Ovary (tissue), 9 donors: Measurements from ENCODE around the gene SVIL. TPM values are rescaled to one million over a fixed set of nuclear protein-coding genes. Genes with fewer than 3 reads are reported as not detected.

Experiments
- DNase-seq, 5 donors: peaks; one replicate each; pipeline ENCODE4 v3.0.0-alpha.2; 2019 to 2020
- H3K27ac ChIP-seq, 2 donors: fragments of 200-600 bp; one replicate each; pipeline versions ENCODE4 v1.5.1 to v1.8.0; 2019 to 2022
- H3K27me3 ChIP-seq: fragments of 200-600 bp; one replicate; pipeline ENCODE4 v1.8.0; 2022
- H3K36me3 ChIP-seq: fragments of 200-600 bp; sonication (generic); one replicate; pipeline ENCODE4 v1.5.1; 2019
- H3K4me1 ChIP-seq: one replicate; pipeline ENCODE4 v1.8.1; 2013; ENCODE audit warnings: mild to moderate bottlenecking, moderate library complexity; ENCODE audit not compliant: insufficient read depth
- H3K4me3 ChIP-seq: fragments of 200-600 bp; sonication (generic); one replicate; pipeline ENCODE4 v1.5.1; 2017
- H3K9me3 ChIP-seq, 2 donors: fragments of 200-600 bp in 1 of 2; sonication (generic) in 1 of 2; one replicate each; pipeline versions ENCODE4 v1.5.1 to v1.8.1; 2013 to 2019; ENCODE audit warnings: mild to moderate bottlenecking in 1 of 2, moderate library complexity in 1 of 2
- CTCF ChIP-seq, 3 donors: fragments of 450-650 bp in 2 of 3; fragments of 200-600 bp in 1 of 3; IDR thresholded peaks; one replicate each; pipeline versions ENCODE4 v1.5.1 to v1.8.0; 2016 to 2022; ENCODE audit warnings: antibody characterized with exemption in 3 of 3, mild to moderate bottlenecking in 1 of 3
- EP300 ChIP-seq: sonication (generic); formaldehyde crosslinking; IDR thresholded peaks from one replicate; pipeline ENCODE4 v1.6.1; 2017; ENCODE audit warnings: antibody characterized with exemption
- POLR2A ChIP-seq: fragments of 450-650 bp; IDR thresholded peaks from one replicate; pipeline ENCODE4 v1.6.1; 2017; ENCODE audit warnings: antibody characterized with exemption, mild to moderate bottlenecking, moderate library complexity
- WGBS, 3 donors: extraction: QIAGEN DNeasy Blood & Tissue Kit in 1 of 3; methylation state at CpG; one replicate each; pipeline versions ENCODE4 v1.1.5 to v1.1.7; 2013 to 2017; 5-methylcytosine and 5-hydroxymethylcytosine counted together
- intact Hi-C, 4 donors: fragments of 100-400 bp; cut with DNase I; formaldehyde crosslinking; loops; one replicate each; pipeline versions ENCODE4 v1.11.0 to v1.15.1; 2022 to 2023
- polyA plus RNA-seq, 2 donors: library from polyadenylated mRNA; stranded (reverse); fragments of 200-250 nt in 1 of 2; fragments of 350-450 nt in 1 of 2; fragmentation: Illumina TruSeq in 1 of 2; extraction: RNeasy Lipid Tissue Mini Kit (QIAGEN cat#74804) in 1 of 2; gene quantifications; one replicate each; pipeline ENCODE4 v1.2.3, GENCODE V29; 2013 to 2014
- total RNA-seq, 7 donors: library from RNA; depleted of rRNA in 2 of 7; stranded (reverse); fragments of >200 nt in 2 of 7; fragmentation: NEBNext Ultra II Directional in 3 of 7; extraction: Animal tissue kit (Norgen Biotek cat#: 25700) in 3 of 7; gene quantifications; one replicate each; pipeline versions ENCODE4 v1.1.0 to v1.2.4, GENCODE V29; 2016 to 2023
- donor health status: DM: no; HTN: no; CAD: no; lungs with moderate emphysema.
- donor health status: DM: no; HTN: no; CAD: no.
- donor health status: Bipolar disorder and iron deficiency.
- donor health status: DM: yes; HTN: yes; CAD: no.
- donor health status: DM: no; HTN: no; CAD: no.
- donor health status: DM: yes; HTN: yes; CAD: no.

SVIL gene
- total and polyA plus RNA-seq, 9 donors = 49.9 to 225 (median 139) TPM

- Histone ChIP-seq H3K27ac (peak overlapping the region; percentile 22 to 26), H3K27me3 (no peaks in the 10 kb centered on the region), H3K4me1 (peaks cover 5% of the 10 kb centered on the region), H3K36me3 (no peaks in the 10 kb centered on the region), H3K9me3 (no peaks in the 10 kb centered on the region), H3K4me3 (no peak overlapping the region)
- WGBS, 3 donors = 10 to 19% (median 13%) methylated on average over 11 of the region's 11 CpGs
- TF ChIP-seq POLR2A (no peak), CTCF (IDR thresholded peaks at IDR 0.05) (peak in 1 of 3 donors; percentile 18)
- intact Hi-C loops = no loop called here
- peak; percentile 39 to 67 (median 61) for DNase-seq
These were observed 99.6 kb downstream of the SVIL start for GRCh38 chr10:29535012-29535777.

- no peak for TF ChIP-seq CTCF (IDR thresholded peaks at IDR 0.05)
- no peak for TF ChIP-seq POLR2A
- TF ChIP-seq EP300 = no peak
- H3K4me3 ChIP-seq = no peak overlapping the region
- intact Hi-C loops = no loop called here
- no peaks in the 10 kb centered on the region for H3K27me3 ChIP-seq
- 19 to 25% (median 21%) methylated on average over 2 of the region's 2 CpGs for WGBS, 3 donors
- H3K9me3 ChIP-seq = no peaks in the 10 kb centered on the region
- peaks cover 5% of the 10 kb centered on the region for H3K4me1 ChIP-seq
- H3K36me3 ChIP-seq = no peaks in the 10 kb centered on the region
- DNase-seq = no peak
- no peak overlapping the region for H3K27ac ChIP-seq
These were observed 100.2 kb downstream of the SVIL start for GRCh38 chr10:29534590-29534989.

GRCh38 chr10:29533696-29534285 is 101.0 kb downstream of the SVIL start:
- Histone ChIP-seq H3K4me1 (peaks cover 5% of the 10 kb centered on the region), H3K36me3 (no peaks in the 10 kb centered on the region), H3K27ac (no peak overlapping the region), H3K9me3 (no peaks in the 10 kb centered on the region), H3K27me3 (no peaks in the 10 kb centered on the region), H3K4me3 (no peak overlapping the region)
- intact Hi-C loops = no loop called here
- WGBS, 3 donors = 64 to 70% (median 68%) methylated on average over 7 of the region's 7 CpGs
- TF ChIP-seq EP300 (no peak), CTCF (IDR thresholded peaks at IDR 0.05) (no peak), POLR2A (no peak)
- no peak for DNase-seq

- H3K27ac ChIP-seq = no peak overlapping the region
- H3K4me3 ChIP-seq = no peak overlapping the region
- no peak for TF ChIP-seq CTCF (IDR thresholded peaks at IDR 0.05)
- H3K4me1 ChIP-seq = peaks cover 5% of the 10 kb centered on the region
- no peaks in the 10 kb centered on the region for H3K9me3 ChIP-seq
- H3K27me3 ChIP-seq = no peaks in the 10 kb centered on the region
- DNase-seq = no peak
- intact Hi-C loops = no loop called here
- WGBS, 3 donors = 95 to 96% (median 96%) methylated on average over 14 of the region's 14 CpGs
- no peaks in the 10 kb centered on the region for H3K36me3 ChIP-seq
These were observed 101.7 kb downstream of the SVIL start for GRCh38 chr10:29533046-29533445.
